Measurements from ENCODE around the gene ABCD3. TPM values are rescaled to one million over a fixed set of nuclear protein-coding genes. Genes with fewer than 3 reads are reported as not detected.

Gene ABCD3
- total and polyA plus RNA-seq, 2 donors (not counting 1 experiment from before 2014, with no cell fraction given) = 26.4 to 34.0 TPM

- Histone ChIP-seq H3K27me3 (ENCODE audit: control insufficient read depth, insufficient read depth, low read length) (no peaks in the 10 kb centered on the region), H3K9ac (ENCODE audit: insufficient read depth, low read length) (peak within 1 kb of the TSS; percentile 90), H3K4me3 (replicated peaks in 1 of 4; ENCODE audit: control extremely low read depth in 1 of 4, insufficient read depth in 1 of 4, low read depth in 3 of 4, low read length in 4 of 4) (peak within 1 kb of the TSS; percentile 73 to 87 (median 80)), H3K9me3 (ENCODE audit: control insufficient read depth, insufficient read depth, low read depth, low read length) (no peaks in the 10 kb centered on the region), H3K27ac (ENCODE audit: insufficient read depth, low read length) (peak within 1 kb of the TSS; percentile 96), H3K4me1 (ENCODE audit: control insufficient read depth, extremely low read depth, insufficient read depth, low read length) (peaks cover 19% of the 10 kb centered on the region), H3K79me2 (ENCODE audit: control insufficient read depth, insufficient read depth, low read length) (peaks cover 55% of the 10 kb centered on the region), H3K36me3 (ENCODE audit: control insufficient read depth, insufficient read depth, low read length) (peaks cover 11% of the 10 kb centered on the region), H4K20me1 (ENCODE audit: control insufficient read depth, extremely low read depth, insufficient read depth, low read length) (no peaks in the 10 kb centered on the region), H3K4me2 (ENCODE audit: extremely low read depth, insufficient read depth, low read length) (peak within 1 kb of the TSS; percentile 97), H2AFZ (ENCODE audit: low read length) (no peak within 1 kb of the TSS)
- peak; percentile 85 to 88 for DNase-seq (ENCODE audit: low read depth in 2 of 2)
- no peak for TF ChIP-seq EZH2 (IDR thresholded peaks at IDR 0.05; ENCODE audit: low read length, missing control alignments)
- TF ChIP-seq CTCF (conservative IDR thresholded peaks at IDR 0.05 in 1 of 2, IDR thresholded peaks at IDR 0.05 in 1 of 2; ENCODE audit: low read depth in 1 of 2, low read length in 2 of 2) = no peak
Measured at GRCh38 chr1:94541246-94542087, 123.3 kb downstream of the ABCD3 start, which contains the start of gene F3. TSS of gene F3 (minus strand) at chr1:94541759. CDS start at chr1:94541636, 123 bp downstream.

- H3K4me3 ChIP-seq (replicated peaks in 1 of 4; ENCODE audit: control extremely low read depth in 1 of 4, insufficient read depth in 1 of 4, low read depth in 3 of 4, low read length in 4 of 4) = peak overlapping the region; percentile 69 to 84 (median 77)
- H3K9ac ChIP-seq (ENCODE audit: insufficient read depth, low read length) = peak overlapping the region; percentile 90
- peak overlapping the region; percentile 96 for H3K27ac ChIP-seq (ENCODE audit: insufficient read depth, low read length)
- H3K4me1 ChIP-seq (ENCODE audit: control insufficient read depth, extremely low read depth, insufficient read depth, low read length) = peaks cover 18% of the 10 kb centered on the region
- H2AFZ ChIP-seq (ENCODE audit: low read length) = no peak overlapping the region
- H3K4me2 ChIP-seq (ENCODE audit: extremely low read depth, insufficient read depth, low read length) = peak overlapping the region; percentile 97
- no peaks in the 10 kb centered on the region for H4K20me1 ChIP-seq (ENCODE audit: control insufficient read depth, extremely low read depth, insufficient read depth, low read length)
- no peaks in the 10 kb centered on the region for H3K27me3 ChIP-seq (ENCODE audit: control insufficient read depth, insufficient read depth, low read length)
- peaks cover 47% of the 10 kb centered on the region for H3K79me2 ChIP-seq (ENCODE audit: control insufficient read depth, insufficient read depth, low read length)
- peaks cover 8% of the 10 kb centered on the region for H3K36me3 ChIP-seq (ENCODE audit: control insufficient read depth, insufficient read depth, low read length)
- TF ChIP-seq CTCF (conservative IDR thresholded peaks at IDR 0.05 in 1 of 2, IDR thresholded peaks at IDR 0.05 in 1 of 2; ENCODE audit: low read depth in 1 of 2, low read length in 2 of 2) (no peak), EZH2 (IDR thresholded peaks at IDR 0.05; ENCODE audit: low read length, missing control alignments) (no peak)
- H3K9me3 ChIP-seq (ENCODE audit: control insufficient read depth, insufficient read depth, low read depth, low read length) = no peaks in the 10 kb centered on the region
- peak; percentile 58 to 64 for DNase-seq (ENCODE audit: low read depth in 2 of 2)
Measured at GRCh38 chr1:94542088-94542870, 124.1 kb downstream of the ABCD3 start.

- Histone ChIP-seq H3K4me3 (replicated peaks in 1 of 4; ENCODE audit: control extremely low read depth in 1 of 4, insufficient read depth in 1 of 4, low read depth in 3 of 4, low read length in 4 of 4) (peak overlapping the region; percentile 69 to 84 (median 77)), H3K79me2 (ENCODE audit: control insufficient read depth, insufficient read depth, low read length) (peaks cover 40% of the 10 kb centered on the region), H3K4me2 (ENCODE audit: extremely low read depth, insufficient read depth, low read length) (peak overlapping the region; percentile 97), H3K9me3 (ENCODE audit: control insufficient read depth, insufficient read depth, low read depth, low read length) (no peaks in the 10 kb centered on the region), H4K20me1 (ENCODE audit: control insufficient read depth, extremely low read depth, insufficient read depth, low read length) (no peaks in the 10 kb centered on the region), H3K27ac (ENCODE audit: insufficient read depth, low read length) (peak overlapping the region; percentile 96), H3K4me1 (ENCODE audit: control insufficient read depth, extremely low read depth, insufficient read depth, low read length) (peaks cover 16% of the 10 kb centered on the region), H3K9ac (ENCODE audit: insufficient read depth, low read length) (peak overlapping the region; percentile 90), H3K36me3 (ENCODE audit: control insufficient read depth, insufficient read depth, low read length) (peaks cover 7% of the 10 kb centered on the region), H3K27me3 (ENCODE audit: control insufficient read depth, insufficient read depth, low read length) (no peaks in the 10 kb centered on the region), H2AFZ (ENCODE audit: low read length) (no peak overlapping the region)
- DNase-seq (ENCODE audit: low read depth in 2 of 2) = peak; percentile 61 to 69
- TF ChIP-seq CTCF (conservative IDR thresholded peaks at IDR 0.05 in 1 of 2, IDR thresholded peaks at IDR 0.05 in 1 of 2; ENCODE audit: low read depth in 1 of 2, low read length in 2 of 2) = no peak
- TF ChIP-seq EZH2 (IDR thresholded peaks at IDR 0.05; ENCODE audit: low read length, missing control alignments) = no peak
Measured at GRCh38 chr1:94543001-94543400, 124.8 kb downstream of the ABCD3 start.

Data from fibroblast of lung (primary cell).